Parietal lobe (tissue), 1 donor: ENCODE results near the gene RBMXL3. TPM values are rescaled to one million over a fixed set of nuclear protein-coding genes. Genes with fewer than 3 reads are reported as not detected.

ENCODE experiments used
- total RNA-seq: library from RNA; depleted of rRNA; stranded (reverse); fragments of >200 nt; gene quantifications from one replicate; pipeline ENCODE4 v1.2.3, GENCODE V29; 2014

The RBMXL3 gene
- not detected for total RNA-seq

GRCh38 chrX:115189110-115189509 lies at the start of gene RBMXL3:
Gene RBMXL3 (plus strand): TSS chrX:115189410. CDS start chrX:115189442, 32 bp downstream.

GRCh38 chrX:115233497-115234455 lies 44.6 kb downstream of the RBMXL3 start, which contains the start of gene LRCH2:
Gene LRCH2 (minus strand): TSS chrX:115234096. CDS start chrX:115234041, 55 bp downstream.

Other genes starting within 250 kb of the RBMXL3 start
- 5.9 TPM for gene IL13RA2, start 171.8 kb upstream of the RBMXL3 start, total RNA-seq
- 45.7 TPM for gene LRCH2, start 44.7 kb downstream of the RBMXL3 start, total RNA-seq
- gene LUZP4, start 100.3 kb downstream of the RBMXL3 start, total RNA-seq = not detected